ENCODE measurements around the gene FLRT2.

DNA sequence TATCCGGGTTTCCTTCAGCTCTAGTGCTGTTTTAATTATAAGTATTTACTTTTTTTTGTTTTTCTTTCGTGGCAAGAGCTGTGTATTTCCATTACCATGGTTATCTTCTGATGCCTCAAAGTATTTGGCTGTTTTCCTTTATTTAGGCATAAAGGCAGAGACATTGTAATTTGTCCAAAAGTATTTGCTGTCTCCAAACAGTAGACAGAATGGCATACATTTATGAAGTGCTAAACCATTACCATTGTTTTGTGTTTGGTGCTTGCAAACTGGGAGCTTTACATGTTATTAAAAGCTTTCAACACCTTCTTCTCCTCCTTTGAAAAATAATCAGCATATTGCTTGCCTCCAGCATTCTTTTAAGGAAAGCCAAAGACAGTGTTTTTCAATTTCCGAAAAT lies 46.3 kb downstream of the FLRT2 start:
- TF ChIP-seq, protein P1, sequence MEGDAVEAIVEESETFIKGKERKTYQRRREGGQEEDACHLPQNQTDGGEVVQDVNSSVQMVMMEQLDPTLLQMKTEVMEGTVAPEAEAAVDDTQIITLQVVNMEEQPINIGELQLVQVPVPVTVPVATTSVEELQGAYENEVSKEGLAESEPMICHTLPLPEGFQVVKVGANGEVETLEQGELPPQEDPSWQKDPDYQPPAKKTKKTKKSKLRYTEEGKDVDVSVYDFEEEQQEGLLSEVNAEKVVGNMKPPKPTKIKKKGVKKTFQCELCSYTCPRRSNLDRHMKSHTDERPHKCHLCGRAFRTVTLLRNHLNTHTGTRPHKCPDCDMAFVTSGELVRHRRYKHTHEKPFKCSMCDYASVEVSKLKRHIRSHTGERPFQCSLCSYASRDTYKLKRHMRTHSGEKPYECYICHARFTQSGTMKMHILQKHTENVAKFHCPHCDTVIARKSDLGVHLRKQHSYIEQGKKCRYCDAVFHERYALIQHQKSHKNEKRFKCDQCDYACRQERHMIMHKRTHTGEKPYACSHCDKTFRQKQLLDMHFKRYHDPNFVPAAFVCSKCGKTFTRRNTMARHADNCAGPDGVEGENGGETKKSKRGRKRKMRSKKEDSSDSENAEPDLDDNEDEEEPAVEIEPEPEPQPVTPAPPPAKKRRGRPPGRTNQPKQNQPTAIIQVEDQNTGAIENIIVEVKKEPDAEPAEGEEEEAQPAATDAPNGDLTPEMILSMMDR (IDR thresholded peaks at IDR 0.05): no peak
- TF ChIP-seq POLR2AphosphoS5 (IDR thresholded peaks at IDR 0.05; ENCODE audit: low read depth, low read length): no peak
